Measurements from ENCODE around the gene ABITRAM.
"Not testable (repeated sequence)": the region's sequence is repeated elsewhere in the genome, so short reads cannot be mapped to it uniquely, and the experiment has no call there.

ABITRAM gene

GRCh38 chr9:108933231-108933717 lies 926 bp upstream of the ABITRAM start:
- DNase-seq (ENCODE audit: low spot score) = peak; percentile 59

- DNase-seq (ENCODE audit: low spot score) = peak; percentile 98
Measured at GRCh38 chr9:108933718-108934322, 380 bp upstream of the ABITRAM start, which contains the start of gene ELP1. Gene ELP1 (minus strand): TSS chr9:108934124. CDS start chr9:108931146, 2,978 bp downstream.

GRCh38 chr9:108937561-108938305 lies 3.5 kb downstream of the ABITRAM start:
- no peak for DNase-seq (ENCODE audit: low spot score)

- no peak for DNase-seq (ENCODE audit: low spot score)
Measured at GRCh38 chr9:108939975-108940374, 5.8 kb downstream of the ABITRAM start.

GRCh38 chr9:108950168-108950567 lies 16.0 kb downstream of the ABITRAM start:
- DNase-seq (ENCODE audit: low spot score) = no peak

- DNase-seq (ENCODE audit: low spot score) = no peak
Measured at GRCh38 chr9:108951578-108951977, 17.4 kb downstream of the ABITRAM start.

- DNase-seq (ENCODE audit: low spot score) = peak; percentile 77
Measured at GRCh38 chr9:108953983-108954574, 19.9 kb downstream of the ABITRAM start.

- no peak for DNase-seq (ENCODE audit: low spot score)
Measured at GRCh38 chr9:108956022-108956630, 21.9 kb downstream of the ABITRAM start.

GRCh38 chr9:108956631-108957026 lies 22.4 kb downstream of the ABITRAM start:
- no peak for DNase-seq (ENCODE audit: low spot score)

- DNase-seq (ENCODE audit: low spot score) = no peak
Measured at GRCh38 chr9:108960331-108960730, 26.1 kb downstream of the ABITRAM start.

- no peak for DNase-seq (ENCODE audit: low spot score)
Measured at GRCh38 chr9:108961151-108961550, 27.0 kb downstream of the ABITRAM start.

GRCh38 chr9:108963459-108964143 lies 29.4 kb downstream of the ABITRAM start:
- DNase-seq (ENCODE audit: low spot score) = no peak

- no peak for DNase-seq (ENCODE audit: low spot score)
Measured at GRCh38 chr9:108967916-108968315, 33.7 kb downstream of the ABITRAM start.

GRCh38 chr9:108971392-108971791 lies 37.2 kb downstream of the ABITRAM start:
- not testable (repeated sequence) for DNase-seq (ENCODE audit: low spot score)

GRCh38 chr9:108972186-108972585 lies 38.0 kb downstream of the ABITRAM start:
- DNase-seq (ENCODE audit: low spot score) = no peak

GRCh38 chr9:108972626-108973209 lies 38.5 kb downstream of the ABITRAM start:
- DNase-seq (ENCODE audit: low spot score) = no peak

- no peak for DNase-seq (ENCODE audit: low spot score)
Measured at GRCh38 chr9:108973895-108974294, 39.7 kb downstream of the ABITRAM start.

- DNase-seq (ENCODE audit: low spot score) = no peak
Measured at GRCh38 chr9:108978205-108978604, 44.0 kb downstream of the ABITRAM start.

- no peak for DNase-seq (ENCODE audit: low spot score)
Measured at GRCh38 chr9:108980893-108981292, 46.7 kb downstream of the ABITRAM start.

GRCh38 chr9:108983885-108984284 lies 49.7 kb downstream of the ABITRAM start:
- no peak for DNase-seq (ENCODE audit: low spot score)

Measured in RKO (cell line).